ENCODE results near the gene ANKRD11.
"Not testable (repeated sequence)": the region's sequence is repeated elsewhere in the genome, so short reads cannot be mapped to it uniquely, and the experiment has no call there.

The ANKRD11 gene

GRCh38 chr16:89476811-89477261 is 13.5 kb downstream of the ANKRD11 start:
- peak; percentile 69 to 78 for DNase-seq

GRCh38 chr16:89476379-89476778 is 14.0 kb downstream of the ANKRD11 start:
- no peak for DNase-seq

GRCh38 chr16:89475144-89475543 is 15.2 kb downstream of the ANKRD11 start:
- no peak for DNase-seq

- DNase-seq, result no peak
Measured at GRCh38 chr16:89473791-89474414, 16.5 kb downstream of the ANKRD11 start.

GRCh38 chr16:89473136-89473712 is 17.1 kb downstream of the ANKRD11 start:
- no peak for DNase-seq

- DNase-seq, result no peak
Measured at GRCh38 chr16:89472711-89473075, 17.7 kb downstream of the ANKRD11 start.

- no peak for DNase-seq
Measured at GRCh38 chr16:89467382-89467781, 23.0 kb downstream of the ANKRD11 start.

- no peak for DNase-seq
Measured at GRCh38 chr16:89466920-89467319, 23.4 kb downstream of the ANKRD11 start.

- not testable (repeated sequence) for DNase-seq
Measured at GRCh38 chr16:89463312-89463711, 27.0 kb downstream of the ANKRD11 start.

GRCh38 chr16:89462639-89463038 is 27.7 kb downstream of the ANKRD11 start:
- DNase-seq, result not testable (repeated sequence)

- not testable (repeated sequence) for DNase-seq
Measured at GRCh38 chr16:89461890-89462289, 28.5 kb downstream of the ANKRD11 start.

- DNase-seq, result no peak
Measured at GRCh38 chr16:89460556-89460955, 29.8 kb downstream of the ANKRD11 start.

GRCh38 chr16:89458967-89459366 is 31.4 kb downstream of the ANKRD11 start:
- DNase-seq, result no peak

GRCh38 chr16:89458551-89458950 is 31.8 kb downstream of the ANKRD11 start:
- DNase-seq, result no peak

- no peak for DNase-seq
Measured at GRCh38 chr16:89456419-89456959, 33.9 kb downstream of the ANKRD11 start.

GRCh38 chr16:89455692-89456091 is 34.7 kb downstream of the ANKRD11 start:
- no peak for DNase-seq

GRCh38 chr16:89455178-89455577 is 35.2 kb downstream of the ANKRD11 start:
- DNase-seq, result no peak

GRCh38 chr16:89454378-89455125 is 35.8 kb downstream of the ANKRD11 start:
- DNase-seq, result not testable (repeated sequence)

- DNase-seq, result peak in 1 of 2 experiments; percentile 18
Measured at GRCh38 chr16:89453501-89454321, 36.6 kb downstream of the ANKRD11 start.

- DNase-seq, result no peak
Measured at GRCh38 chr16:89452925-89453324, 37.4 kb downstream of the ANKRD11 start.

- no peak for DNase-seq
Measured at GRCh38 chr16:89452241-89452640, 38.1 kb downstream of the ANKRD11 start.

- no peak for DNase-seq
Measured at GRCh38 chr16:89450537-89450936, 39.8 kb downstream of the ANKRD11 start.

Data from Kasumi-1 (cell line).